GM12875 (cell line): ENCODE data around the gene SNX14.

Source experiments
- H3K4me3 ChIP-seq: one replicate; pipeline ENCODE4 v1.5.1; 2011; ENCODE audit warnings: low read depth, low read length, control low read depth
- CTCF ChIP-seq: IDR thresholded peaks from 2 replicates; pipeline ENCODE4 v1.5.1; 2011; ENCODE audit warnings: low read depth, mild to moderate bottlenecking, control low read depth, inconsistent platforms, low read length, moderate library complexity, borderline replicate concordance; ENCODE audit not compliant: insufficient read depth

Gene SNX14

GRCh38 chr6:85460154-85460920, 133.3 kb downstream of the SNX14 start:
- no peak for TF ChIP-seq CTCF
- no peak overlapping the region for H3K4me3 ChIP-seq

DNA sequence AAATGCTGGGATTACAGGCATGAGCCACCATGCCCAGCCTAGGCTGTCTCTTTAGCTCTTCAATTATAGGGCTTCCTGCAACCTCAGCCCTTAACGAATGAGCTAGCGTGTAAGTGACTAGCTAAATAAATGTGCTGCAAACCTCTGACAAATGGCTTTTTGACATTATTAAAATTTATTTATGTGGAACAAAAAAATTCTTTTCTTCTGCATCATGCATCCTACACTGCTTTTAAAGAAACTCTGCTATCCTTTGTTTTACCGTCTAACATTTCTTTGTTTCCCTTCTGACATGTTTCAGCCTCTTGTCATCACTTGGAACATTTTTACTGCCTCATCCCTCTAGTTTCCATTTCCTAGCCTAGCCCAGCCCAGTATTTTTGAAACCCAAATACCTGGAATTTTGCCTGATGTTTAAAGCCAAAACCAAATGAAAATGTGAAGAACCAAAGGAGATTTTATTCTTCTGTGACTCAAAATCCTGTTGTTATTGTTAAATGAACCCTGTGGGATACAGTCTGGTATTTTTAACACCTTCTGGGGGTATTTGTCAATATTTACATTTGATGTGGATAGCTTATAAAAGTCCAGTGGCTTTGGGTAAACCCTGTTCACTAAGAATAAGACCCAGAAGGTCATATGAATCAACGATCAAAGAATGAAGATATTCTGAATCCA, 134.3 kb downstream of the SNX14 start:
- H3K4me3 ChIP-seq = no peak overlapping the region
- no peak for TF ChIP-seq CTCF

DNA sequence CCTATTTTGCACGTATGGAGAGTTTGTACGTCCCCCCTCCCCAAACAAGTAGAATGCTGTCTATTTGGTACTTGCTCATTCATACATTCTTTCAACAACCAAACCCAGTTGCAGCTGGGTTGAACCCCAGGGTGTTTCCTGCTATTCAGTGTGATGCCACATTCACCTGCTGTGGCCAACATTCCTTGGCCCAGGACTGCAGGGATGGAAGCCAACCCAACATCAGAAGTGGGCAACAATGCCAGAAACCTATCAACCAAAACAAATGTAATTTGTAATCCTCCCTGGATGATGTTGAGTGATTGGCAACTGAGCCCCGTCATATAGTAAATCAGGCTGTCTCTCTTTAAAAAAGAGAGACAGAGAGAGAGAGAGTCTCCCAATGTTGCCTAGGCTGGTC, 134.9 kb downstream of the SNX14 start:
- H3K4me3 ChIP-seq = no peak overlapping the region
- TF ChIP-seq CTCF = no peak

DNA sequence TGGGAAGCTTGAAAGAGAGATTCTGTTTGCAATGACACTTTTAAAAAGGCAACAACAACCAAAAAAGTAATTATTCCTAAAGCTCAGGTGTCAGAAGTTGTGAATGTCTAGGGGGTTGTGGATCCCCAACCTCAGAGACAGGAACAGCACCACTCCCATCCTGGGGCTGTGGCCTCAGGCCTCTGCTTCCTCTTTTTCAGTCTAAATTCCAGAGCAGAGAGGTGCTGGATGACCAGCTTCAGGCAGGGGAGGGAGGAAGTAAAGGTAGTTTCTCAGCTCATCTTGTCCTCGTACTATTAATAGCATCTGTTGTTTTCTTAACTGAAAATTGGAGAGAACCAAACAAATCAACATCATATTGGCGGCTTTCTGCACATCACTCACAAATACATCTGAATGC, 135.5 kb downstream of the SNX14 start:
- H3K4me3 ChIP-seq = no peak overlapping the region
- no peak for TF ChIP-seq CTCF

DNA sequence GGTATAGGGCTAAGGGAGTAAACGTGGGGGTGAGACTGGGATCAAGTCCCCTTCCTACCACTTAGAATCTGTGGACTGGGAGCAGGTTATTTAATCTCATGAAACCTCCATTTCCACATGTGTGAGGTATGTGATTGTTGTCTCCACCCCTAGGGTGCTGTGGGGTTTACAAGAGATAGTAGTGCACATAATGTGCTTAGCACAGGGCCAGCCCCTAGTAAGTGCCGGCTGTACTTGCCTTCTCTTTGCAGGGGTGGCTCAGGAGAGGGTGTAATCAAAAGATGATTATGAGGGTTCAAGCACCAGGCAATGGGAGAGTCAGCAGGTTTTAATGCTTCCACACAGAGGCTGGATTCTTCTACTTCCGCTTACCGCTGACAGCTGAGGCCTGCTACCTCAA, 136.9 kb downstream of the SNX14 start:
- no peak for TF ChIP-seq CTCF
- H3K4me3 ChIP-seq = no peak overlapping the region
